ENCODE results near the gene CACNA1B.

The CACNA1B gene

DNA sequence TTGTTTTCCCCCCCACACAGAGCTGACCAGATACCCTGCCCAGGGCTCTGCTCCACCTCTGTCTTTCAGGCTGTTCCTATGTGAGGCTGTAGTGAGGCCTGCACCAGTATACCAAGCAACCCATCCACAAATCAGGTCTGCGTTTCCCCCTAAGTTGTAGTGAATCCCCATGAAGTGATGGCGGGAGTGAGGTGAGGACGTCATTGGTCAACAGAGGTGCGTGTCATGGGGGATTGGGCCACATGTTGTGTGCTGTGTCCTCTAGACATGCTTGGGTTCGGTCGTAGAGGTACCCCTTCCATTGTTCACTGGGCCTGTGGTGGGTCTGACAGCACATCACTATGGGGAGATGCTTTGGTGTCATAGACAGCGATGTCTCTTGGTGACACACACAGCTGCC lies 184.6 kb downstream of the CACNA1B start:
- no peak for DNase-seq

DNA sequence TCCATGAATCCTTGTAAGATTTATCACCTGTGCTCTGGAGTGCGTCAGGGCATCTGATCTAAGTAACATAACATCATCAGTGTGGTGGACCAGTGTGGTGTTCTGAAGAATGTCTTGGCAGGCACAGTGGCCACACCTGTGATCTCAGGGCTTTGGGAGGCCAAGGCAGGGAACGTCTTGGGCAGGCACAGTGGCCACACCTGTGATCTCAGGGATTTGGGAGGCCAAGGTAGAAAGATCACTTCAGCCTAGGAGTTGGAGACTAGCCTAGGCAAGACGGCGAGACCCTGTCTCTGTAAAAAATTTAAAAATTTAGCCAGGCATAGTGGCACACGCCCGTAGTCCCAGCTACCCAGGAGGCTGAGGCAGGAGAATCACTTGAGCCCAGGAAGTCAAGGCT lies 185.5 kb downstream of the CACNA1B start:
- no peak for DNase-seq

DNA sequence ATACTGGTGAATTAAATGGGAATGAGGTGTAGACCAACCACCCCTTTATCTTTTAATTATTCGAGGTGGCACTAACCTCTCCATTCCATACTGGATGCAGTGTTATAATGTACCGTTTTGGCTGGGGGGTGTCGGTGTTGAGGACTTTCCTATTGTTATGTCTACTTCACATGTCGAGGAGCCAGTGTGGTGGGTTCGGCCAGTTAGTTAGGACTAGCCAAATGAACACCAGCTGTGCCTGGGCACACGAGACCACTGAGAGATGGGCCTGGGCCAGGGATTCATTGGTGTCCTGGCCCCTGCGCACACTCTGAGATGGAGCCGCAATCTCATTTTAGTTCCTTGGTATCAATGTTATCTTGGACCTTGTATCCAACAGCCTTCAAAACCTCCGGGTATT lies 186.2 kb downstream of the CACNA1B start:
- no peak for DNase-seq

DNA sequence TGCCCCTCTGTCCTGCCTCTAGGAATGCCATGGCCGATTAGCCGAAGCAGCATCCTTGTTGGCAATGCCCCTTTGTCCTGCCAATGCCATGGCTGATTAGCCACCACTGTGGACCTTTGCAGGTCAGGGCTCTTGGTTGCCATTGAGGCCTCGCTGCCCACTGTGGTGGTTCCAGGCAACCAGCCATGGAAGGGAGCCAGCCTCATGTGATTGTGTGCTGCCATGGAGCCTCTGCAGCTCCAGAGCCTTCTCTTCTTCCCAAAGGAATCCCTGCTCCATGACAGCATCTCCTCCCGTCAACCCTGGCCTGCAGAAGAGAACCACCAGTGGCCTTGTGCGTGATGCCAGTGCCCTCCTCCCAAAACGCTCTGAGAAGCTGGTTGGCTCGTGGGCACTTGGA lies 187.0 kb downstream of the CACNA1B start:
- no peak for DNase-seq

GRCh38 chr9:138065287-138065686 lies 187.7 kb downstream of the CACNA1B start:
- DNase-seq, result no peak

DNA sequence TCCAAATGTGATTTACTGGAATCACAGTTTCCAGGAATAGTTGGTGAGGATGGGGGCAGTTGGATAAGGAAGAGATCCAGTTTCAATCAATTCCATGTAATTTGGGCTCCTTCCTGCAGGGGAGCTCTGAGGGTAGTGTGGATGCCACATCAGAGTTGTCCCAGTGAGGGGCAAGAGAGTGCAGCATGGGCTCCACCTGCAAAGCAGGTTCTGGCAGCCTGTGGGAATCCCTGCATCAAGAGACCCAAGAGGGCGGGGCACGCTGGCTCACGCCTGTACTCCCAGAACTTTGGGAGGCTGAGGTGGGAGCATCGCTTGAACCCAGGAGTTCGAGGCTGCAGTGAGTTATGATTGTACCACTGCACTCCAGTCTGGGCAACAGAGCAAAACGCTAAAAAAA lies 188.5 kb downstream of the CACNA1B start:
- DNase-seq, result no peak

DNA sequence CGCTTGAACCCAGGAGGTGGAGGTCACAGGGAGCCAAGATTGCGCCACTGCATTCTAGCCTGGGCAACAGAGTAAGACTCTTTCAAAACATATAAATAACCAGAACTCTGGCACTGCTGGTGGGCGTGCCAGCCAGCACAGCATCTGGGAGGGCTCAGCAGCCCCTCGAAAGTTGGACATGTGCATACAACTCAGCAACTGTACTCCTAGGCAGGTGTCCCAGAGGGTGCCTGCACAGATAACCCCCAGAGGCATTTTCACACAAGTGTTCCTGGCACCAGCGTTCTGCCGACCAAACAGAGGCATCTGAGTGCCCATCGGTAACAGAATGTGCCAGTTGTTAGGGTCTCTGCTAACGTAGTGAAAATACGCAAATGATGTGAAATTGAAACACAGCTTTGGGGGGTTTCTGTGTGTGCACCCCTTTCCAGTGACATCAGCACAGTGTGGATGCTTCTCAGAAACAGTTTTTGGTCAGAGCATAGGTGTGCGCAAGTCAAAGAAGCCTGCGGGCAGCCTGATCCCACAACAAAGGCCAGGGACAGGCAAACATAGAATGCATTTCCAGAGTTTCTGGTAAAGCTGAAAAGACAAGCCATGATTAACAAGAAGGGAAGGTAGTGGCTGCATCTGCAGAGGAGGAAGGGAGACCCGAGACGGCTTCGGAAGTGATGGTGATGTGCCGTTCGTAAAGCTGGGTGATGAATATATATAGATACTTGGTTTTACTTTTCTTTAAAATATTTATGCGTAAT lies 190.2 kb downstream of the CACNA1B start:
- no peak for DNase-seq

- no peak for DNase-seq
Observed at GRCh38 chr9:138068601-138069035, 191.0 kb downstream of the CACNA1B start.

- DNase-seq, result no peak
Observed at GRCh38 chr9:138069731-138070456, 192.3 kb downstream of the CACNA1B start.

DNA sequence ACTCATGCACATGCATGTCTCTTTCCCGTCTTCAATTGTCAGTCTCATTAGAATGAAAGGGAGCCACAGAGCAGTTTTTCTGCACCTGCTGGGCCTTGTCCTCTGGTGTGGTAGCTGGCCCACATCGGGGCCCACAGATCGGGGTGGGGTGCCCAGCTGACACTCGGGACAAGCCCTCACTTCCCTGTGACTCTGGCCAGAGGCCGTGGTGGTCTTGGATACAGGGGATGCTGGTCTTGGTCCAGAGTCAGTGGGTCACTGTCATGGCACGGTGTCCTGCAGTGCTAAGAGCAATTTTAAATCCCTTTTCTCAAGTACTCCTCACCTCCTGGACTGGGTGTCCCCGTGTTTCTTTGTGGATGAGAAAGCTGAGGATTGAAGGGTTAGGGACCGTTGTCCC lies 193.2 kb downstream of the CACNA1B start:
- no peak for DNase-seq

- no peak for DNase-seq
Observed at GRCh38 chr9:138071292-138071691, 193.7 kb downstream of the CACNA1B start.

GRCh38 chr9:138071731-138072130 lies 194.1 kb downstream of the CACNA1B start:
- no peak for DNase-seq

DNA sequence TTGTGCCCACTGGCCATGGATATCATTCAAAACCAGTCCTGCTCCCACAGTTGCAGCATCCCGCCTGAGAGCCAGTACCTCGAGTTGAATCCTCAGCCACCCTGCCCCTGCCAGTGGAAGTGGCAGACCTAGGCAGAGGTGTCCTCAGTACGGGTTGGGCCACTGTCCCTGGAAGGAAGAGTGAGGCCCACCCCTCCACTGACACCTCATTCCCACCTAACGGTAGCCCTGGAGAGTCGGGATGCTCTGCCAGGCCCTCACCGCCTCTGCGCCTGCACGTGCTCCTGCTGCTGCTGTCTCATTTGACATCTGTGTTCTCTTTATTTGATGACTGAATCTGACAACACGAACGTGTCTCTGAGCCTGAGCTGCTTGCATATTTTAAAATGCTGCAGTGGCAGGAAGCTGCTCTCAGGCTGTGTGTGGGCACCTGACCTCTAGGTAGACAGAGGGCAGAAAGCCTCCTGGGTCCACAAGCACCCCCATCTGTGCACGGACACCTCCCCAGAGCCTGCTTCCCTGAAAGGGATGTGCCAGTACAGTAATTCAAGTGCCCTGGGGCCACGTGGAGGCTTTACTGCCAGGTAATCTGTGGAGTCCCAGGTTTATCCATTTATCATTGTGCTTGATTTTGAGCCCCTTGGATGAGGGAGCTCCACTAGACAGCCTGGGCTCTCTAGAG lies 194.7 kb downstream of the CACNA1B start:
- DNase-seq, result no peak

DNA sequence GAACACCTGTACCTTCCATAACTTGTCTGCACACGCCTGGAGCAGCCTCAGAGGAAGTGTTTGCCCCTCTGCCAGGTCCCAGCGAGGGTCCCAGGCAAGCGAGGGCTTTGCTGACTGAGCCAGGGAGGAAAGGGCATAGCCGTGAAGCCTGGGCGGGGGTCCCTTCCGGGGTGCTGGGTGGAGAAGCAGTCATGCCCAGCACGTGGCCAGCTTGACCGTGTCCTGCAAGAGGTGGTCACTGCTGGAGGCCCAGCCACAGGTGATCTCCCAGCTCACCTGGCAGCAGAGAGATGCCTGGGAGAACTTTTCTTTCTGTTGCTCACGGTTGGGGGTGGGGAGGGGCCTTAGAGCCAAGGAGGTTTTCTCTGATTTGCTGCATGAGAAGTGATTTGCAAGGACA lies 195.3 kb downstream of the CACNA1B start:
- no peak for DNase-seq

- DNase-seq, result no peak
Observed at GRCh38 chr9:138073408-138073807, 195.8 kb downstream of the CACNA1B start.

DNA sequence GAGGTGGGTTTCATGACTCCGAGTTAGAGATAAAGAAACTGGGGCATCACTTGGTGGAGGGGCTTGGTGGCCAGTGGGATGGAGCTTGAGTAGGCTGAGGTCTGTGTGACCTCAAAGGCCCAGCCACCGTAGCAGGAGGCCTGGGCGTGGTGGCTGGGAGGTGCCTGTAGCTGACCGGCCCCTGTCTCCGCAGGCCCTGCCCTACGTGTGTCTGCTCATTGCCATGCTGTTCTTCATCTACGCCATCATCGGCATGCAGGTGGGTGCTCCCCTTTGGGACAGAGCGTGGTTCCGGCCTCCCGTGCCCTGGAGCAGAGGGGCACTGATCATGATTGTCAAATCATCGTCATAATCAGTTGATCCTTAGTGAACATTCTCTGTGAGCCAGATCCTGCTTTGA lies 196.2 kb downstream of the CACNA1B start:
- no peak for DNase-seq

GRCh38 chr9:138074516-138074915 lies 196.9 kb downstream of the CACNA1B start:
- no peak for DNase-seq

- no peak for DNase-seq
Observed at GRCh38 chr9:138075496-138075895, 197.9 kb downstream of the CACNA1B start.

GRCh38 chr9:138075961-138076649 lies 198.5 kb downstream of the CACNA1B start:
- no peak for DNase-seq

GRCh38 chr9:138076650-138077009 lies 199.0 kb downstream of the CACNA1B start:
- DNase-seq, result no peak

GRCh38 chr9:138077126-138077525 lies 199.5 kb downstream of the CACNA1B start:
- DNase-seq, result no peak

GRCh38 chr9:138077898-138078540 lies 200.4 kb downstream of the CACNA1B start:
- DNase-seq, result no peak

GRCh38 chr9:138078846-138079245 lies 201.3 kb downstream of the CACNA1B start:
- DNase-seq, result no peak
